A549 treated with dexamethasone at 1 μM for 4 hours (cell line): ENCODE measurements around the gene APCS. TPM values are rescaled to one million over a fixed set of nuclear protein-coding genes. Genes with fewer than 3 reads are reported as not detected.

Source experiments
- total RNA-seq: library from RNA; stranded (reverse); fragments of 200-300 nt; extraction: Qiagen RNA extraction; gene quantifications from 5 replicates; pipeline ENCODE4 v1.2.3, GENCODE V29; 2022

APCS gene, protein sequence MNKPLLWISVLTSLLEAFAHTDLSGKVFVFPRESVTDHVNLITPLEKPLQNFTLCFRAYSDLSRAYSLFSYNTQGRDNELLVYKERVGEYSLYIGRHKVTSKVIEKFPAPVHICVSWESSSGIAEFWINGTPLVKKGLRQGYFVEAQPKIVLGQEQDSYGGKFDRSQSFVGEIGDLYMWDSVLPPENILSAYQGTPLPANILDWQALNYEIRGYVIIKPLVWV
- total RNA-seq = 0.08 TPM in 1 of 5 replicates, not detected in the others

DNA sequence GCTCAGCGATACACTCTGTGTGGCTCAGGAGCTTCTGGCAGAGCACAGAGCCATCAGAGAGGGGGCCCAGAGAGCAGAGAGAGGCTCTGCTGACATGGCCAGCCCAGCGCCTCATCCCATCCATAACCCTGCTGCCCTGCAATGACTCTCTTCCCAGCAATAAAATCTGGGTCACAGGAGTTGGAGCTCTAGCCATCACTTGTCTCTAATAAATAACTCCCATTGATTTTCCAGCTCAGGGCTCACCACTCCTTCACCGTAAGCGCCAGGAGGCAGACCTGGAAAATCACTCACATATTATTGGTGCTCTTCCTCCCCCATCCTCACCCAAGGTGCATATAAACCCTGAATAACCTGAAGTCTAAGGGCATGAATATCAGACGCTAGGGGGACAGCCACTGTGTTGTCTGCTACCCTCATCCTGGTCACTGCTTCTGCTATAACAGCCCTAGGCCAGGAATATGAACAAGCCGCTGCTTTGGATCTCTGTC lies at the start of gene APCS:
Gene APCS (plus strand): TSS at position 366 of the 491 bp plus-strand sequence. CDS start 96 bp downstream, at position 462.

Other genes starting within 250 kb of the APCS start
- gene OR10J4, start 155.6 kb upstream of the APCS start, total RNA-seq = not detected in 5 replicates
- not detected in 5 replicates for gene OR10J1, start 148.1 kb upstream of the APCS start, total RNA-seq
- not detected in 5 replicates for gene OR10J5, start 51.8 kb upstream of the APCS start, total RNA-seq
- gene CRP, start 126.8 kb downstream of the APCS start, total RNA-seq = not detected in 5 replicates
- 58.0 to 74.4 TPM (median 72.4 TPM) in 5 replicates for gene DUSP23, start 193.1 kb downstream of the APCS start, total RNA-seq
- not detected in 5 replicates for gene FCRL6, start 214.5 kb downstream of the APCS start, total RNA-seq
- 0.05 to 0.31 TPM (median 0.15 TPM) in 5 replicates for gene SLAMF8, start 239.0 kb downstream of the APCS start, total RNA-seq